A549 treated with CORT108297 at 1 μM for 4 hours (cell line): Measurements from ENCODE around the gene RANBP1. TPM values are rescaled to one million over a fixed set of nuclear protein-coding genes. Genes with fewer than 3 reads are reported as not detected.

Experiments
- total RNA-seq: library from RNA; stranded (reverse); fragments of 200-300 nt; extraction: Qiagen RNA extraction; gene quantifications from 5 replicates; pipeline ENCODE4 v1.2.3, GENCODE V29; 2022

The RANBP1 gene
- total RNA-seq, result 269 to 300 TPM (median 289 TPM) in 5 replicates

DNA sequence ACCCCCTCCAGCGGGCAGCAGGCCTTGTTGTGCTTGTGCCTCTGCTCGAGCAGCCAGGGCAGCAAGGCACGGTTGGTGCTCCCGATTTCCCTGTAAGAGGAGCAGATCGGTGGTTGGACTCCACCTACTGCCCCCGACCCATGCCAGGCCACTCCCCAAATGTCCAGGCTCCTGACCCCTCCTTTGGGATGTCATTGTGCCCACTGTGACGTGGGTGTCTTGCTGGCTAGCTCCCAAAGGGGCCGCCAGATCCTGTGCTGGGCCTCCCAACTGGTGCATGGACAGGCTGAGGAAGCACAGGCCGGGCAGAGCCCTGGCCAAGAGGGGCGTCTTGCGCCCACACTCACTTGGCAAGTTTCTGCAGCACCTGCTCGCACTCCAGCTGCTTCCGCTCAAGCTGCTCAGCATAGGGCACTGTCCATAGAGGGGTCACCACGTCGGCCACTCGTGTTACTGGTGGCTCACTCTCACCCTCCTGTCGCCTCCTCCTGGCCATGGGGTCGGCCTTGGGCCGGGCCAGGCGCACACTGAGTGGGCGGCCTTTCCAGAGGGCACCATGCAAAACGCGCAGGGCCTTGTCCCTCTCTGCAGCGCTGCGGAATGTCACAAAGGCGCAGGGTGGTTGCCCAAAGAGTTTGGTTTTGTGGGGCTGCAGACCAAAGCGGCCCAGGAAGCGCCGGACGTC, at the start of gene RANBP1:
RANBP1 (plus strand) TSS at position 414 of the 685 bp plus-strand sequence; CDS start at position 495, 81 bp downstream.

DNA sequence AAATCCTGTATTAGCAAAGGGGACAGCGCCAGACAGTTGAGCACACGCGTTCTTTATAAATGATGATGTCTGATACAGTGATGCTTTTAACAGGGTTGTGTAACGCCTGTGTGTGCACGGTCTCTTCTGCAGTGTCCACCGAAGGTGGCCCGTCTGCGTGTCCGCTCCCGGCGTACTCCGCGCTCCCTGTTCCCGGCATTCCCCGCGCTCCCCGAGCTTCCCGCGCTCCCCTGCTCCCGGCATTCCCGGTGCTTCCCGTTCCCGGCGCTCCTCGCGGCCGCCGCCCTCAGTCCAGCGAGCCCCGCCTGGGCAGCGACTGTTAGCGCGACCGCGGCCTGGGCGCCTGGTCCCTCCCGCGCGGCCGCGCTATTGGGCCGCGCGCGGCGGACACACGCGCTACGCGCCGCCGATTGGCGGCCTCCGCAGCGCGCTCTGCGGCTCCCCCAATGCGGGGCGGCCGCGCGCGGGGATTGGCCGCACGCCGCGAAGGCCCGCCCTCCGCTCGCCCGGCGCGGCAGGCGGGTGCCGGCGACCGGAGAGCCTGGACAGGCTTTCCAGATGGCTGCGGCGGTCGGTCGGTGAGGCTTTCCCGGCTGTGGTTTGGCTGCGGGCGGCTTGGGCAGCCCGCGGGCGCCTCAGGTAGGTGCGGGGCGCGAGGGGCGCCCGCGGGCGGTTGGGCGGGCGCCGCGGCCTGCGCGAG, 36.0 kb upstream of the RANBP1 start, which contains the start of gene DGCR8:
DGCR8 (plus strand) TSS at position 497 of the 700 bp plus-strand sequence. CDS start 5,723 bp downstream, outside the sequence.

DNA sequence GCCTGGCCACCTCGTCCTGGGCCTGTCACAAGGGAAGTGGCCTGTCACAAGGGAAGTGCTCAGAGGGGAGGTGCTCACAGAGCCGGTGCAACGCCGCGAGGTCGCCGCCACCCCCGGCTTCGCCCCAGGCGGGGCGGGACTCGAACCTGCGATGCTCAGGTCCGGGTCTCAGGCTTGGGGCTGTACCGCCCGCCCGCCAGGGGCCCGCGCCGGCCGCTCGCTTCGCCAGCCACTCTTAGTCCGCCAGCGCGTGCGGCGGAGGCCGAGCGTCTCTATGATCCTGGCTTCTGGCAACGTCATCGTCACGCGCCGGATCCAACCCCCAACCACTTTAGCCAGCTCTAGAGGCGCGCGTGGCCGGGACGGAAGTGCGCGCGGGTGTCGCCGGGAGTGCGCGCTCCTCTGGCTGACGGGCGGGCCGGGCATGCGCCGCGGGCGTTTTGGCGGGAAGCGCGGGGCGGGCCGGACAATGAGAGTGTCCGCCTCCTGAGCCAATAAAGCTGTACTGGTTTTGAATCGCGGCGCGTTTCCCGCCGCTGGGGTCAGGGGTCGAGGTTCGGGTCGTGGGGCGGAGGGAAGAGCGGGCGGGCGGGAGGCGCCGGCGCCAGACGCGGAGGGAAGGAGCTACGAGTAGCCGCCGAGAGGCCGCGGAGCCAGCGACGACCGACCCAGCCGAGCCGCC, 1.2 kb downstream of the RANBP1 start, which contains the start of gene TRMT2A:
TRMT2A (minus strand) TSS at position 276 of the 682 bp plus-strand sequence. CDS start 320 bp downstream, outside the sequence.

DNA sequence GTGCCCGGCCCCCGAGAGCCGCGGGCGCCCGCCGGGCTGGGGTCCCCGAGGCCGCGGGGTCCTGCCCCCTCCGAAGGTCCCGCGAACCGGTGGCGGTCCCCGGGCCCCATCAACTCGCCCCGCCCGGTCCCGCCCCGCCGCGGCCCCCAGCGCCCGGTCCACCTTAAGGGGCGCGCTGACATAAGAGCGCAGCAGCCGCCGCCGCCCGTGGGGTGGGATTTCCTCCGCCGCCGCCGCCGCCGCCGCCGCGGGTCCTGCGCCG, 15.6 kb downstream of the RANBP1 start, which contains the start of gene ZDHHC8:
ZDHHC8 (plus strand) TSS at position 208 of the 262 bp plus-strand sequence. CDS start 144 bp downstream, outside the sequence.

DNA sequence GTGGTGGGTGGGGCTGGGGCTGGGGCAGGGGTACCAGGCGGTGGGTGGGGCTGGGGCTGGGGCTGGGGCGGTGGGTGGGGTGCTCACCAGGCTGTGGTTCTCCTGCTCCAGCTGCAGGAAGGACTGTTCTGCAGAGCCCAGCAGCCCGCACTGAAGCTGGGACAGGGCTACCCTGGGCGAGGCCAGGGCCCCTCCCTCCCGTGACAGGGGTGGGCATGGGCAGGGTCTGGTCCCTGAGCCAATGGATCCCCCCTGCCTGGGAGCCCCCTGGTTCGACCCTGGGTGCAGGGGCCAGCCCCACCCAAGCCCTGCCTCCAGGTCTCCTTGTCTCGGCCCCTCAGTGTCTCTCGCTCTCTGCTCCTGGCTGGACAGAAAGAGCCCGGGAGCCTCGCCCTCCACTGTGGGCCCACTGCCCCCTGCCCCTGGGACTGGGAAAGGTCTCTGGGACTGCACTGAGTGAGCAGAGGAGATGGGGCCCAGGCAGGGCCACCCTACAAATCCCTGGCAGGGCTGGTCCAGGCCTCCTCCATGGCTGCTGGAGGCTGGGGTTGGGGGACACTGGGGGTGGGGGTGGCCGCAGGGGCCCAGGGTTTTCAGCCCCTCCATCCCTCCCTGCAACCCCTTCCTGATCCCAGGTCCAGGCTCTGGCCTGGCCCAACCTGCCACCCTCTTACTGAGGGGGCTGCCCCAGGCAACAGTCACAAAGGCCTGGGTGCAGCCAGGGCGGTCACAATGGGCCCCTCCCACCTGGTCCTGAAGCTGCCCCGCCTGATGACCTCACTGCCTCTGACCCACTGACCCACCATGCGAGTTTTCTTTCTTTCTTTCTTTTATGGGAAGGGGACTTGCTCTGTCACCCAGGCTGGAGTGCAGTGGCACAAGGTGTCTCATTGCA, 34.7 kb downstream of the RANBP1 start, which contains the start of gene CCDC188:
CCDC188 (minus strand) TSS at position 675 of the 895 bp plus-strand sequence; CDS start at position 606, 69 bp downstream.

Other genes starting within 250 kb of the RANBP1 start
- 129 to 173 TPM (median 170 TPM) in 5 replicates for gene COMT, start 174.3 kb upstream of the RANBP1 start, total RNA-seq
- gene TXNRD2, start 174.3 kb upstream of the RANBP1 start, total RNA-seq, result 31.7 to 43.9 TPM (median 37.4 TPM) in 5 replicates
- 2.2 to 3.2 TPM (median 2.7 TPM) in 5 replicates for gene ARVCF, start 99.3 kb upstream of the RANBP1 start, total RNA-seq
- gene TANGO2, start 95.0 kb upstream of the RANBP1 start, total RNA-seq, result 11.9 to 15.7 TPM (median 15.6 TPM) in 5 replicates
- gene DGCR8, start 35.9 kb upstream of the RANBP1 start, total RNA-seq, result 19.1 to 22.7 TPM (median 21.1 TPM) in 5 replicates
- gene TRMT2A, start 1.1 kb downstream of the RANBP1 start, total RNA-seq, result 14.6 to 31.5 TPM (median 29.4 TPM) in 5 replicates
- gene ZDHHC8, start 15.7 kb downstream of the RANBP1 start, total RNA-seq, result 20.5 to 40.3 TPM (median 35.9 TPM) in 5 replicates
- not detected in 5 replicates for gene CCDC188, start 35.0 kb downstream of the RANBP1 start, total RNA-seq
- gene RTN4R, start 152.2 kb downstream of the RANBP1 start, total RNA-seq, result 5.8 to 13.3 TPM (median 11.6 TPM) in 5 replicates
- 30.6 to 48.3 TPM (median 44.7 TPM) in 5 replicates for gene DGCR6L, start 204.0 kb downstream of the RANBP1 start, total RNA-seq